ENCODE measurements around the gene SMPD4. TPM values are rescaled to one million over a fixed set of nuclear protein-coding genes. Genes with fewer than 3 reads are reported as not detected.

SMPD4 gene
- total and polyA plus RNA-seq, 2 of the 4 experiments (the other 2 are of a cell fraction) = 8.6 to 63.0 TPM

GRCh38 chr2:130187268-130187667, 5.9 kb upstream of the SMPD4 start:
- H3K36me3 ChIP-seq (ENCODE audit: control insufficient read depth, insufficient read depth, low read length) = peaks cover 16% of the 10 kb centered on the region
- H3K23ac ChIP-seq (ENCODE audit: low read depth, low read length) = no peak overlapping the region
- no peak overlapping the region for H3K9ac ChIP-seq (ENCODE audit: low read depth, low read length)
- no peak overlapping the region for H2AK5ac ChIP-seq (ENCODE audit: low read depth, low read length)
- H3K9me3 ChIP-seq (ENCODE audit: control insufficient read depth, insufficient read depth, low read length) = no peaks in the 10 kb centered on the region
- H4K91ac ChIP-seq (ENCODE audit: insufficient read depth, low read depth, low read length) = no peak overlapping the region
- no peak overlapping the region for H2BK5ac ChIP-seq (ENCODE audit: low read depth, low read length, poor library complexity, severe bottlenecking)
- H2BK120ac ChIP-seq (ENCODE audit: low read depth, low read length) = no peak overlapping the region
- no peak overlapping the region for H3K18ac ChIP-seq (ENCODE audit: low read depth, low read length)
- no CpG with 5 or more reads among the region's 8 CpGs for WGBS, 2 experiments (ENCODE audit: extremely low coverage in 2 of 2, insufficient read length in 1 of 2)
- no peak overlapping the region for H3K4me2 ChIP-seq (ENCODE audit: low read depth, low read length)
- H3K27ac ChIP-seq (ENCODE audit: insufficient read depth, low read length) = no peak overlapping the region
- no peak overlapping the region for H3K4ac ChIP-seq (ENCODE audit: low read depth, low read length)
- no peak overlapping the region for H3K4me3 ChIP-seq (ENCODE audit: insufficient read depth, low read depth, low read length)
- H2BK20ac ChIP-seq (ENCODE audit: low read depth, low read length) = no peak overlapping the region
- H4K8ac ChIP-seq (ENCODE audit: low read depth in 2 of 2, low read length in 2 of 2) = no peak overlapping the region
- H4K20me1 ChIP-seq (ENCODE audit: insufficient read depth, low read length) = no peaks in the 10 kb centered on the region
- ATAC-seq (ENCODE audit: low read depth) = no peak
- no TSS peak for BruUV-seq (replicated peaks)
- TF ChIP-seq FOS (IDR thresholded peaks at IDR 0.05; ENCODE audit: low read depth, low read length) (no peak), CHD1 (IDR thresholded peaks at IDR 0.05; ENCODE audit: low read depth, low read length) (no peak), RFX5 (IDR thresholded peaks at IDR 0.05; ENCODE audit: low read depth, low read length) (no peak), USF2 (IDR thresholded peaks at IDR 0.05; ENCODE audit: low read depth, low read length) (no peak), MXI1 (IDR thresholded peaks at IDR 0.05; ENCODE audit: borderline replicate concordance, low read depth, low read length) (no peak), MAZ (IDR thresholded peaks at IDR 0.05; ENCODE audit: borderline replicate concordance, low read depth, low read length) (no peak), SMC3 (IDR thresholded peaks at IDR 0.05; ENCODE audit: low read depth, low read length) (no peak), RAD21 (IDR thresholded peaks at IDR 0.05; ENCODE audit: low read length) (no peak), BHLHE40 (IDR thresholded peaks at IDR 0.05; ENCODE audit: low read depth, low read length) (no peak), CTCF (conservative IDR thresholded peaks at IDR 0.05; ENCODE audit: low read depth, low read length) (no peak), MAFK (IDR thresholded peaks at IDR 0.05; ENCODE audit: low read depth, low read length) (no peak), RCOR1 (IDR thresholded peaks at IDR 0.05; ENCODE audit: insufficient replicate concordance, low read length) (no peak), NFE2L2 (IDR thresholded peaks at IDR 0.05; ENCODE audit: low read depth, low read length) (no peak), CEBPB (IDR thresholded peaks at IDR 0.05; ENCODE audit: low read depth, low read length) (no peak), POLR2A (IDR thresholded peaks at IDR 0.05; ENCODE audit: low read depth, low read length) (no peak)
- TF ChIP-seq, protein P1, sequence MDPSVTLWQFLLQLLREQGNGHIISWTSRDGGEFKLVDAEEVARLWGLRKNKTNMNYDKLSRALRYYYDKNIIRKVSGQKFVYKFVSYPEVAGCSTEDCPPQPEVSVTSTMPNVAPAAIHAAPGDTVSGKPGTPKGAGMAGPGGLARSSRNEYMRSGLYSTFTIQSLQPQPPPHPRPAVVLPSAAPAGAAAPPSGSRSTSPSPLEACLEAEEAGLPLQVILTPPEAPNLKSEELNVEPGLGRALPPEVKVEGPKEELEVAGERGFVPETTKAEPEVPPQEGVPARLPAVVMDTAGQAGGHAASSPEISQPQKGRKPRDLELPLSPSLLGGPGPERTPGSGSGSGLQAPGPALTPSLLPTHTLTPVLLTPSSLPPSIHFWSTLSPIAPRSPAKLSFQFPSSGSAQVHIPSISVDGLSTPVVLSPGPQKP (IDR thresholded peaks at IDR 0.05; ENCODE audit: borderline replicate concordance, low read depth, low read length) = no peak
- no peak overlapping the region for H2AK9ac ChIP-seq (replicated peaks; ENCODE audit: low read depth, low read length, poor library complexity)
- intact Hi-C loops (cut with micrococcal nuclease) (no loop called here), in situ Hi-C loops (cut with MboI; ENCODE audit: low sequenced_read_pairs) (no loop called here), dilution Hi-C loops (cut with HindIII; ENCODE audit: low sequenced_read_pairs, unreplicated experiment) (no loop called here)
- no peak overlapping the region for H4K5ac ChIP-seq (ENCODE audit: low read depth, low read length)
- CTCF ChIA-PET = no interaction called here
- peaks cover 3% of the 10 kb centered on the region; the same call in 1 of the 2 replicates for H3K9me1 ChIP-seq (ENCODE audit: insufficient read depth, low read length)
- no peak overlapping the region for H3K14ac ChIP-seq (replicated peaks; ENCODE audit: low read depth, low read length)
- H3K79me1 ChIP-seq (ENCODE audit: low read depth in 1 of 2, low read length in 2 of 2) = peaks cover 8 to 28% of the 10 kb centered on the region in 2 experiments; a peak in 3 of 4 replicates
- peaks cover 7% of the 10 kb centered on the region; the same call in 1 of the 2 replicates for H3K4me1 ChIP-seq (ENCODE audit: control insufficient read depth, insufficient read depth, low read length)
- POLR2A ChIA-PET (ENCODE audit: unreplicated experiment) = interaction anchor here (0.5 to 0.7 kb wide), 2 partner anchors 197 to 1189 kb away, joined by 3 read pairs; no protein-coding TSS in a partner anchor
- no peak overlapping the region for H2BK15ac ChIP-seq (ENCODE audit: low read depth, low read length)
- no peaks in the 10 kb centered on the region for H3K27me3 ChIP-seq (ENCODE audit: control insufficient read depth, insufficient read depth, low read length)
- H2AFZ ChIP-seq (replicated peaks; ENCODE audit: low read length, poor library complexity) = no peak overlapping the region
- no peak overlapping the region for H3K56ac ChIP-seq (ENCODE audit: extremely low read depth, insufficient read depth, low read length)
- DNase-seq = no peak

All from IMR-90 (cell line).